Kidney glomerular epithelial cell (primary cell): ENCODE results near the gene CEMIP2.

Experiments
- DNase-seq: peaks from one replicate; lab custom pipeline; 2025; lab: John Stamatoyannopoulos, UW

CEMIP2 gene

DNA sequence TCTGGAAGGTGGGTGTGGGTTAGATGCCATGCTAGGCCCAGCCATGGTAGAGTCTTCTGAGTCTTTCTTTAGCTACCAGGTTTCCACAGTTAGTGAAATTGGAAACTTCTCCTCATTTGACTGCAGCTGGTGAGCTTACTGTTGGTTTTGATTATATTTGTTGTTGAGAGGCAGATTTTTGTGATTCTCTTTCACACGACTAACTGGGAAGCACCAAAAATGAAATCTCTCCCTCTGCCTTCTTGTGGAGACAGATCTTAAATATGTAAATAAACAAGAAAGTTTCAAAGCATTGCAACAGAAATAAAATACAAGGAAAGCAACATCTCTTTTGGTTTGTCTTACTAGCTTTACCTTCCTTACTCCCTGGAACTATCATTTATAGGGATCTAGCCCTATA, 122.2 kb downstream of the CEMIP2 start:
- no peak for DNase-seq

DNA sequence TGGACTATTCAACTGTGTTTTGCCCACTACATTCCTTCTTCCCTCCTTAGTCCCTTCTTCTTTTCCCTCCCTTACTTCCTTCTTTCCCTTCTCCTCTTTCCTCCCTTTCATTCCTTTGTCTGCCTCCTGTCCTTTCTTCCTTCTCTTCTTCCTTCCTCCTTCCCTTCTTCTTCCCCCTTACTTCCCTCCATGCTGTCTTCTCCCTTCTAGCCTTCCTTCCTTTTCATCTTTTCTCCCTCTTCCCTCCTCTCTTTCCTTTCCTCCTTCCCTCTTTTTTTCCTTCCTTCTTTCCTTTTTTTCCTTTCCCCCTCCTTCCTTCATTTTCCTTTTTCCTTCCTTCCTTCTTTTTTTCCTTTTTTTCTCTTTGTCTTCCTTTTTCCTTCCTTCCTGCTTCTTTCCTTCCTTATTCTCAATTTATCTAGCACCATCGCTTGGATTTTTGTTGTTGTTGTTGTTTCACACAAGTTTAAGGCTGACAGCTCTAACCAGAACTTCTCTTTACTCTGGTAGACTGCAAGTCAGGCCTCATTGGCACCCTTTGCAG, 123.4 kb downstream of the CEMIP2 start:
- DNase-seq = no peak

DNA sequence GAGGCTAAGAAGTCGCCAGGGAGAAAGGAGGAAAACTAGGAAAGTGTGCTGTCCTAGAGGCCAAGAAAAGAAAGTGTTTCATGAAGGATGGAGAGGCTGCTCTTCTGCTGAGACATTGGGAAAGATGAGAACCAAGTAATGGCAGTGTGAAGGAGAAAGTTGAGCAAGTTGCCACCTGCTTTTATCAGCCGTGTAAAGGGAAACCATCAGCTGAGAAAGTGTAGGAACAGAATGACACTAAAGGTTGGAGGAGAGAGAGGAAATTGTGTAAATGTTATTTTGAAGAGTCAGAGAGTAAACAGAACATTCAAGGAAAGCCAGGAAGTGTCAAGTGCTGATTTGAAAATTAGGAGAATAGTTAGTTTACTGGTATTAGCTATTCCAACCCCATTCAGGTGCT, 125.0 kb downstream of the CEMIP2 start:
- DNase-seq = no peak

DNA sequence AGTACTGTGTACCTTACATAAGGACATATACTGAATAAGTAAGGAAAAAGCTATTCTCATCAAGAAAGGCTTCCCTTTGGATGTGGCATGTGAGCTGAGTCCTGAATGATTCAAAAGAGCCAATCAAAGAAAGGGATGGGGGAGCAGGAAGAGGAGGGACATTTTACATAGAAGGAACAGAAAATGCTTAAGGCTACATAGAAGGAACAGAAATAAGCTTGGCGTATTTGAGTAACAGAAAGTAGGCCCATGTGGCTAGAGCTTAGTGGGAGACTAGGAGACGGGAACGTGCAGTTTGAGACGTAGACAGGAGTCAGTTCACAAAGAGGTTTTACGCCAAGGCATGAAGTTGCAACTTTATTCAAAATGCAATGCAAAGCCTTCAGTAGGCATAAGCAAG, 126.3 kb downstream of the CEMIP2 start:
- DNase-seq = no peak

DNA sequence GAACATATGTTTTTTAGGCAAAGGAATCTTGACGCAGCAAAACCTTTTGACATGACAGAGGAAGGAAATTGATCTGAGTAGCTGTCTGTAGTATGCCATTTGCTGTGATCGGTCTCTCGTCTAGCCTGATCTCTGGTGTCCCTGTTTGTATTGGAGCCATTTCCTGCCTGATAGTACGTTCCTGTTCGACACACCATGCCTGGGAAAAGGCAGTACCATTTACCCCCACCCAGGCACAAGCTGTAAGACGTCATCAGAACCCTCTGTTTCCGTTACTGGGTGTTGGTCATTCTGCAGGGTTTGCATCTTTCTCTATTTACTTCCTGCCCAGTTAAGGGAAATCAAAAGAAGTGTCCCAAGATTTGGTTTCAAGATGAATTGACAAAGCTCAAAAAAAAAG, 129.7 kb downstream of the CEMIP2 start:
- no peak for DNase-seq

DNA sequence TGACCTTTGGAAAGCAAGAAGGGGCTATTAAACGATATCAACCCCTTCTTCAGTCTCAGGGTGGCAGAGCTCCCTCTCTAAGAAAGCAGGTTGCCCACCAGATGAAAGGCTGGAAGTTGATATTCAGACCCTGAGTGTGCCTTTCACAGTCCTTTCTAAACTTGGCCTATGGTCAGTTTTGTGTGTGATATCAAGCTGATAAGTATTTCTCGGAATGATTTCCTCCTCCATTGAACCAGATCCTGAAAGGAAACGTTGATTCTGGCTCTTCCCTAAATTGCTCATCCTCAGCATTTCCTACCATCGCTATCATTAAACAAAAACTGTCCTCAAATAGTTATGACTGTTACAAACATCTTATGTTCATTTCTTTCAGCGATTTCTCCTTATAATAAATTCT, 130.4 kb downstream of the CEMIP2 start:
- DNase-seq = no peak

DNA sequence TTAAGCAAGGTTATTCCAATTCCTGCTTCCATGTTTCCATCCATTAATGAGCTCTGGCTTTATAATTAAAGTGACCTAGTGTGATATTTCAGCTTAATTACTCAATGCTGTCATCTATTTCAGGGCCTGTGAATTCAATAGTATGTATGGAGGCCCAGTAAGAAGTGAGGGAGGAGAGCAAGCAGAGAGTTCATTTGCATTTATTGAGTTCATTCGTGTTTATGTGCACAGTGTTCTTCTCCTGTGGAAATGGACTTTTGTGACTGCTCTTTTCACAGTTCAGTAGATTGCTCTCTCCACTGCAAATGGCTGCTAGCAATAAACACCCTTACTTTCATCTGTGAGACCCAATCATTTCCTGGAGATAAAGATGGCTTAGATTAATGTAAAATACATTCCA, 130.9 kb downstream of the CEMIP2 start:
- no peak for DNase-seq

DNA sequence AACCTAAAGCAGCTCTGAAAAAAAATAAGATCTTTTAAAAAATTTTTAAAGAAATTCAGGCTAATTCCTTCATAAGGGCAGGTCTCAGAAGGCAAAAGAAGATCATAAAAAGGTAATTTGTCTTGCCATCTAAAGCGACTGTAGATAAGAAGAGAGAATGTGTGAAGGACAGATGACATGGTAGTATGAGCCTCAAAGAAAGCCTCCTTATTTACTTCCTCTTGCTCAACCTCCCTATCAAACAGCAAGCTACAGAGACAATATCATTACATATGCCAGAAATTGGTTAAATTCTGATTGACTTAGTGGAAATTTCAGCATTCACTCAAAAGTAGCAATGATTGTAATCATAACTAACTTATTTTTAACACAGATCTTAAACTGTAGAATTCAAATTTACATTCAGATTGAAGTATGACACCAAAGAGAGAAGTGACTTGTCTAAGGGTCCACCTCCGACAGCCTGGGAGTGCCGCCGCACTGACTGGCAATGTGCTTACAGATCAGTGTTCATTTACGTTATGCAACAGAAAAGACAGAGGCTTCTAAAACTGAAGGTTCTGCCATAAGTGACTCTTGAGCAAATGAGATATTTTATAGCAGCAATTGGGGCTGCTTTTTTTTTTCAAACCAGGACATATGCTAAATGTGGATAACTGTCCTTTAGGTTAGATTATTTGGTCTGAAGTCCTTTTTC, 132.0 kb downstream of the CEMIP2 start:
- no peak for DNase-seq

DNA sequence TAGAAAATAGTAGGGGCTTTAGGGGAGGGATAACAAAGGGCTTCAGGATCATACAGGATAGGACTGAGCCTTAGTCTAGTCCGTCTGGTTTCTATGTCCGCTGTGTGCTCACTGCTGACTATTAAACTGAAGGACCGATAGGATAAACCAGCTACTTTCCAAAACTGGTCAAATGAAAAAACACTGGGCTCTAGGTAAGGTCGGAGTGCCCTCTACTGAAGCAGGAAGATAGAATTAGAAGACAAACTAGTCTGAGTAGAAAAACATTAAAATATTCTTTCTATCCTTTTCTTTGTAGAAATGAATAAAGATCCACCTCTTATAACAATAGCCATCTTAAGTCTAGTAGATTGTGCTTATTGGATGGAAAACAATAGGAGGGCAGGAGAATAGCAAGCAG, 133.6 kb downstream of the CEMIP2 start:
- peak; percentile 6 for DNase-seq
